Stimulated activated naive CD8-positive, alpha-beta T cell treated with anti-CD3 and anti-CD28 coated beads, Interleukin-15, Interleukin-2, amounts not matched to agents 100 ng/mL and 50 ng/mL, for 24 hours (primary cell): ENCODE results near the gene LHX2.
"Not testable (repeated sequence)": the region's sequence is repeated elsewhere in the genome, so short reads cannot be mapped to it uniquely, and the experiment has no call there.

Experiments used
- H3K27ac Mint-ChIP-seq: one replicate; pipeline ENCODE4 v1.8.0; 2021; ENCODE audit warnings: mild to moderate bottlenecking, mixed read lengths
- H3K27me3 Mint-ChIP-seq: one replicate; pipeline ENCODE4 v1.8.0; 2021; ENCODE audit warnings: mixed read lengths
- H3K36me3 Mint-ChIP-seq: one replicate; pipeline ENCODE4 v1.8.0; 2021; ENCODE audit warnings: low read depth, mixed read lengths
- H3K4me1 Mint-ChIP-seq: one replicate; pipeline ENCODE4 v1.8.0; 2021; ENCODE audit warnings: low read depth, mixed read lengths
- H3K4me3 Mint-ChIP-seq: one replicate; pipeline ENCODE4 v1.8.0; 2021; ENCODE audit warnings: mild to moderate bottlenecking, mixed read lengths
- H3K9me3 Mint-ChIP-seq: one replicate; pipeline ENCODE4 v1.8.0; 2021; ENCODE audit warnings: mixed read lengths

Gene LHX2, protein sequence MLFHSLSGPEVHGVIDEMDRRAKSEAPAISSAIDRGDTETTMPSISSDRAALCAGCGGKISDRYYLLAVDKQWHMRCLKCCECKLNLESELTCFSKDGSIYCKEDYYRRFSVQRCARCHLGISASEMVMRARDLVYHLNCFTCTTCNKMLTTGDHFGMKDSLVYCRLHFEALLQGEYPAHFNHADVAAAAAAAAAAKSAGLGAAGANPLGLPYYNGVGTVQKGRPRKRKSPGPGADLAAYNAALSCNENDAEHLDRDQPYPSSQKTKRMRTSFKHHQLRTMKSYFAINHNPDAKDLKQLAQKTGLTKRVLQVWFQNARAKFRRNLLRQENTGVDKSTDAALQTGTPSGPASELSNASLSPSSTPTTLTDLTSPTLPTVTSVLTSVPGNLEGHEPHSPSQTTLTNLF

DNA sequence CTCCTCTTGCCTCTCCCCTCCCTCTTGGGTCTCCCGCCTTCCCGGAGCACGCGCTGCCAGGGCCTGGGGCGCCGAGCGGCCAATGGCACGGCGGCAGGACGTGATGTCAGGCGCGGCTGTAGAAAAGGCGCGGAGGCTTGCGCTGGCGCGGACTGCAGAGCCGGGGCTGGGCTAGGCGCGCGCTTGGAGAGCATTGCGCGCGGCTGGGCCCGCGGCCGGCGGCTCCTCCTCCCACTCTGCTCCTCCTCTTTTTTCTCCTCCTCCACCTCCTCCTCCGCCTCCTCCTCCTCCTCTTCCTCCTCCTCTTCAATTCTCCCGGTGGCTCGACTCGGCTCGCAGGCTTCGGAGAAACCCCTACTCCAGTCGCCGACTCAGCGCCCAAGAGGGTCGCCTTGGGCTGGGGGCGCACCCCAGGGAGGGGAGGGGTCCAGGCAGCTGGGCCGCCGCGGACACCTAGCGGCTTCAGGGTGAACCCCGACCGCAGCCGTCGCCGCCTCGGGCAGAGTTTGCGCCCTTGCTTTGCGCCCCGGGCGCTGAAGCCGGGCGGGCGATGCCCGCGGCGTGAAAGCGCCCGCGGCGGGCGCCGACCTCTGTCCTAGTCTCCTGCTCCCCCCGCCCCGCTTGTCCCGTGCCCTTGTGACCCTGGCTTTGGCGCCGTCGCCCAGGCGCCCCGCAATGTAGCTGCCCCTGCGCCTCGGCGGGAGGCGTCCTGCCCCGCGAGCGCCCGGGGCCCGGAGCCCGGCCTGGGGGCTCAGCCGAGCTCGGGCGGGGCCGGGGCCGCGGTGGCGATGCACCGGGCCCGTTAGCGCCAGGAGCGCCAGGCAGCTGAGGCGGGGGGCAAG lies at the start of gene LHX2:
Gene LHX2 (plus strand): TSS at position 309 of the 842 bp plus-strand sequence. CDS start 581 bp downstream, outside the sequence.
- Mint-ChIP-seq H3K27me3 (peaks cover 69% of the 10 kb centered on the region), H3K4me3 (no peak within 1 kb of the TSS), H3K36me3 (peaks cover 11% of the 10 kb centered on the region), H3K27ac (no peak within 1 kb of the TSS), H3K9me3 (no peaks in the 10 kb centered on the region), H3K4me1 (peaks cover 44% of the 10 kb centered on the region)

GRCh38 chr9:123964761-123965160 lies 46.8 kb upstream of the LHX2 start:
- Mint-ChIP-seq H3K27ac (no peak overlapping the region), H3K27me3 (peaks cover 50% of the 10 kb centered on the region), H3K9me3 (no peaks in the 10 kb centered on the region), H3K4me3 (no peak overlapping the region), H3K4me1 (peaks cover 3% of the 10 kb centered on the region), H3K36me3 (no peaks in the 10 kb centered on the region)

DNA sequence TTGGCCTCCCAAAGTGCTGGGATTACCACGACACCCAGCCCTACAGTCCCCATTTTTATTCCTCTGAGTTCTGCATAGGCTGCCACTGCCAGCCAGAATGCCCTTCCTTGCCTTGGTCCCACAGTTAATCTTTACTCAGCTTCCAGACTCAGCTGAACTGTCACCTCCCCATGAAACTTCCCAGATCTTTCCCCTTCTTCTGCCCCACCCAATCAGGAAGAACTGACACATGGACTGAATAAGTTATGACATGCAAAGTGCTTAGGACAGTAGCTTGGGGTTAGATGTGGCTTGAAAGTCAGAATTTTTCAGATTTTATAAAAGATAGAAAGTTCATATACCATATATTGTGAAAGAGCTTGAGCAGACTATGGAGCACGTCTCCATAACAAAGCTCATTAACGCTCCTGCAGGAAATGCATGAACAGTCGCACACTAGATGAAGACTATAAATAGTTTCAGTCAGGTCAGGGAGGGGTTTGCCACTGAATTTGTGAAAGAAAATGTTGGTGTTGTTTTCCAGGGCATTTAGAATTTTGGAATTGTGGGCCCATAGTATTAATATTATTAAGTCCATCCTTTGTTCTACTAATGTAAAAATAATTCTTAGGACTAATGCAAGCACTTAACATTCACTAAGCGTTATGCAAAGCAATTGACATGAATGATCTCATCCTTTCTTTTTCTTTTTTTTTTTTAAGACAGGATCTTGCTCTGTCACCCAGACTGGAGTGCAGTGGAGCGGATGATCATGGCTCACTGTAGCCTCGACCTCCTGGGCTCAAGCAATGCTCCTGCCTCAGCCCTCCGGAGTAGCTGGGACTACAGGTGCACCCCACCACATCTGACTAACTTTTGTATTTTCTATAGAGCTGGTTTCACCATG lies 45.5 kb upstream of the LHX2 start:
- Mint-ChIP-seq H3K27ac (no peak overlapping the region), H3K36me3 (no peaks in the 10 kb centered on the region), H3K27me3 (peaks cover 50% of the 10 kb centered on the region), H3K4me1 (peaks cover 3% of the 10 kb centered on the region), H3K4me3 (no peak overlapping the region), H3K9me3 (no peaks in the 10 kb centered on the region)

DNA sequence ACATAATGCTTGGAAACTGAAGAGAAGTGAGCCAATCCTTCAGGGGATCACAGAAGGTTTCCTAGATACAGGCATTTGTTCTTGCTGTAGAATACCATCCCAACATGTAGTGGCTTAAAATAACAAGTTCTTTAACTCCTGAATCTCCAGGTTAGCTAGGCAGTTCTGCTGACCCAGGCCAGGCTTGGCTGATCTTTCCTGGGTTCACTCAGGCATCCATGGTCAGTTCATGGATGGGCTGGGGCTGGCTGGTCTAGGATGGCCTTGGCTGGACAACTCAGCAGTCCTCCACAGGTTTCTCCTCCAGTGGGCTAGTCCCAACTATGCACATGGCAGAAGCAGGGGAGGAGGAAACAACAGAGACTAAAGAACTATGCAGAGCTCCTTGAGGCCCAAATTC lies 44.2 kb upstream of the LHX2 start:
- no peak overlapping the region for H3K4me3 Mint-ChIP-seq
- H3K27me3 Mint-ChIP-seq, result peaks cover 44% of the 10 kb centered on the region
- H3K9me3 Mint-ChIP-seq, result no peaks in the 10 kb centered on the region
- H3K27ac Mint-ChIP-seq, result no peak overlapping the region
- H3K4me1 Mint-ChIP-seq, result peaks cover 3% of the 10 kb centered on the region
- no peaks in the 10 kb centered on the region for H3K36me3 Mint-ChIP-seq

DNA sequence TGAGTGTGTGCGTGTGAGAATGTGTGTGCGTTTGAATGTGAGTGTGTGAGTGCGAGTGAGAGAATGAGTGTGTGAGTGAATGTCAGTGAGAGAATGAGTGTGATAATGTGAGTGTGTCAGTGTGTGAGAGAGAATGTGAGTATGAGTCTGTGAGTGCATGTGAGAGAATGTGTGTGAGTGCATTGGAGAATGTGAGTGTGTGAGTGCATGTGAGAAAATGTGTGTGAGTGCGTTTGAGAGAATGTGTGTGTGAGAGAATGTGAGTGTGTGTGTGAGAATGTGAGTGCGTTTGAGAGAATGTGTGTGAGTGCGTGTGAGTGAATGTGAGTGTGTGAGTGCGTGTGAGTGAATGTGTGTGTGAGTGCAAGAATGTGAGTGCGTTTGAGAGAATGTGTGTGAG lies 39.0 kb upstream of the LHX2 start:
- Mint-ChIP-seq H3K9me3 (no peaks in the 10 kb centered on the region), H3K27ac (no peak overlapping the region), H3K4me3 (no peak overlapping the region), H3K36me3 (no peaks in the 10 kb centered on the region), H3K27me3 (peaks cover 10% of the 10 kb centered on the region), H3K4me1 (no peaks in the 10 kb centered on the region)

- no peaks in the 10 kb centered on the region for H3K4me1 Mint-ChIP-seq
- H3K27ac Mint-ChIP-seq, result no peak overlapping the region
- no peaks in the 10 kb centered on the region for H3K36me3 Mint-ChIP-seq
- H3K9me3 Mint-ChIP-seq, result no peaks in the 10 kb centered on the region
- peaks cover 6% of the 10 kb centered on the region for H3K27me3 Mint-ChIP-seq
- no peak overlapping the region for H3K4me3 Mint-ChIP-seq
Measured at GRCh38 chr9:123973590-123974223, 37.9 kb upstream of the LHX2 start.

GRCh38 chr9:123974471-123974870 lies 37.1 kb upstream of the LHX2 start:
- Mint-ChIP-seq H3K27ac (no peak overlapping the region), H3K4me1 (no peaks in the 10 kb centered on the region), H3K9me3 (no peaks in the 10 kb centered on the region), H3K27me3 (peaks cover 14% of the 10 kb centered on the region), H3K4me3 (no peak overlapping the region), H3K36me3 (no peaks in the 10 kb centered on the region)

GRCh38 chr9:123975871-123976270 lies 35.7 kb upstream of the LHX2 start:
- Mint-ChIP-seq H3K36me3 (no peaks in the 10 kb centered on the region), H3K4me3 (no peak overlapping the region), H3K4me1 (no peaks in the 10 kb centered on the region), H3K27ac (no peak overlapping the region), H3K27me3 (peaks cover 21% of the 10 kb centered on the region), H3K9me3 (no peaks in the 10 kb centered on the region)

DNA sequence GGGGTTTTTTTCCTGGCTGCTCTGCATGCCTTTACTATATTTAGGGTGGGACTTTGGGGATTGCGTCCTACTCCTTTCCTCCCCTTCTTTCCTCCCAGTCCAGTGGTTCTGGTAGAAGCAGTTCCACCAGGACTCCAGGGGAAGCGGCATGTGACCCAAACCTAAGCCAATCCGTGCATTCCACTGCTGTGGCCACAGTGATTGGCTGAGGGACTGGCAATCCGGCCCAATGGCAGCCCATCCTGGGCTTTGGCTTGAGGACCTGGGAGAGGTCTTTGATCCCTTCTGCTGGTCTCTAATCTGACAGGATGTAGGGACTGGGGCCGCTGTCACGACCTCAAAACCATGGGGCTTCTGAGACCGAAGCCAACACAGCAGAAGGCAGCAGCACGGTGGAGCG lies 35.0 kb upstream of the LHX2 start:
- not testable (repeated sequence) for H3K27ac Mint-ChIP-seq, H3K36me3 Mint-ChIP-seq, H3K9me3 Mint-ChIP-seq, H3K4me1 Mint-ChIP-seq, H3K4me3 Mint-ChIP-seq
- H3K27me3 Mint-ChIP-seq, result peaks cover 27% of the 10 kb centered on the region

DNA sequence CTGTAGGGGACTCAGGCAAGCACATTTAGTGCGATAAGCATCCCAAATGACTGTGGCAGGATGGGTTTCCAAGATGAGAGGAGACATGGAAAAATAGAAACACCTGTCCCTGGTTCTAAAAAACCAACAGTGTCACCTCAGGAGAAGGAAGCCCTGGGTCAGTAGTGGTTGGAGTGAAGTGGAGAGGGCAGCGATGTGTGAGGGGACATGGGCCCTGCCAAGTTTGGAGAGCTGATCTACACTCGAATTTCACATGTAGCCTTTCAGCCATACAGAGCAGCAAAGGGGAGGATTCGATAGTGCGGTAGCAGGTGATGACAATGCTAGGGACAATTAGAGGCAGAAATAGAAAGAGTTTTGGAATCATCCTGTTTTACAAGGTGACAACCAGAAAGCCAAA lies 32.6 kb upstream of the LHX2 start:
- Mint-ChIP-seq H3K9me3 (no peaks in the 10 kb centered on the region), H3K4me3 (no peak overlapping the region), H3K4me1 (no peaks in the 10 kb centered on the region)

GRCh38 chr9:123982535-123982934 lies 29.0 kb upstream of the LHX2 start:
- peaks cover 45% of the 10 kb centered on the region for H3K27me3 Mint-ChIP-seq
- H3K36me3 Mint-ChIP-seq, result no peaks in the 10 kb centered on the region
- no peak overlapping the region for H3K27ac Mint-ChIP-seq
- no peak overlapping the region for H3K4me3 Mint-ChIP-seq
- H3K4me1 Mint-ChIP-seq, result peaks cover 15% of the 10 kb centered on the region
- no peaks in the 10 kb centered on the region for H3K9me3 Mint-ChIP-seq

More for the DNA sequence above, 32.6 kb upstream of the LHX2 start:
- Mint-ChIP-seq H3K36me3 (no peaks in the 10 kb centered on the region), H3K27me3 (peaks cover 28% of the 10 kb centered on the region), H3K27ac (no peak overlapping the region)

DNA sequence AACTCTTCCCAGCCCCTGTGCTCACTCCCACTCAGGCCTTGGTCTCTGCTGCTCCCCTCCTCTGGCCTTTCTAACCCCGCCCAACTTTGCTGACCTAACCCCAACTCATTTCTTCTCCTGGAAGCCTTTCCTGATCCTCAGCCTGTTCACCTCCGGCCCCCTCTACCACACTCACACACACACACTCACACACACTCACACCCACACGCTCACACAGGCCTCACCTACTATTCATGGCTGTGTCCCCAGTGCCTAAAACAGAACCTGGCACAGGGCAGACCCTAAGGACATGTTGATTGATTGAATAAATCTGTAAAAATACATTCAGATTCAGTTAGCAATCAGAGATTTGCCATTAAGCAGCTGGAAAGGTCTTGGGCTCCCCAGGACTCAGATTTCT lies 28.5 kb upstream of the LHX2 start:
- H3K4me1 Mint-ChIP-seq, result peaks cover 15% of the 10 kb centered on the region
- H3K36me3 Mint-ChIP-seq, result no peaks in the 10 kb centered on the region
- H3K9me3 Mint-ChIP-seq, result no peaks in the 10 kb centered on the region
- H3K27ac Mint-ChIP-seq, result no peak overlapping the region
- H3K4me3 Mint-ChIP-seq, result no peak overlapping the region
- peaks cover 46% of the 10 kb centered on the region for H3K27me3 Mint-ChIP-seq

DNA sequence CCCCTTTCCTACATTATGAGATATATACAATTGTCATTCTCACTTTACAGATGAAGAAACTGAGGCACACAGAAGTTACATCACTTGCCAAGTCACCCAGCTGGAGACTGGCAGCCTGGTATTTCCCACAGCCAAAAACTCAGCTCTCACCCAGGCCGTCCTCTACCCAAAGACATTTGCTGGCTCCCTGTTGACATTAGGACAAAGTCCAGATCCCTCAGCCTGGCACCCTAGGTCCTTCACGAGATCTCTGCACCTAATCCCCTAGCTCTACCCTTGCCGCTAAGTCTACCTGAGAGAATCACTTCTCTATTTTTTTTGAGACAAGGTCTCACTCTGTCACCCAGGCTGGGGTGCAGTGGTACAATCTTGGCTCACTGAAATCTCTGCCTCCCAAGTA lies 26.8 kb upstream of the LHX2 start:
- Mint-ChIP-seq H3K36me3 (no peaks in the 10 kb centered on the region), H3K9me3 (no peaks in the 10 kb centered on the region), H3K4me1 (peaks cover 15% of the 10 kb centered on the region), H3K27me3 (peaks cover 46% of the 10 kb centered on the region), H3K27ac (no peak overlapping the region), H3K4me3 (no peak overlapping the region)

DNA sequence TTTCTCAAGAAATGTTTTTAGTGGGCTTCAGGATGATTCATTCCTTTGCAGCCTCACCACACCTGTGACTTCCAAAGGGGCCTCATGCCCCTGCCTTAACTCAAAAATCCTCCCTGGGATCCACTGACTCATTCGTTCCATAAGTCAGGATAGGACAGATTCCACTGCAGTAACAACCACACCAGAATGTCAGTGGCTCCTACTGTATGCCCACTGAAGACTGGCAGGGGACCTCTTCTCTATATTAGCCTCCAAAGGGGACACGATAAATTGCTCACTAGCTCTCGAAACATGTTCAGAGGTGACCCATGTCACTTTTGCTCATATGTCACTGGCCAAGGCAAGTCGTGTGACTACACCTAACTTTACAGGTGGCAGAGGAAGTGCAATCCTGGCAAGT lies 25.7 kb upstream of the LHX2 start:
- peaks cover 15% of the 10 kb centered on the region for H3K4me1 Mint-ChIP-seq
- no peak overlapping the region for H3K4me3 Mint-ChIP-seq
- no peaks in the 10 kb centered on the region for H3K36me3 Mint-ChIP-seq
- H3K27ac Mint-ChIP-seq, result no peak overlapping the region
- H3K27me3 Mint-ChIP-seq, result peaks cover 44% of the 10 kb centered on the region
- no peaks in the 10 kb centered on the region for H3K9me3 Mint-ChIP-seq
